ENCODE results near the gene ERI3.
"Not testable (repeated sequence)": the region's sequence is repeated elsewhere in the genome, so short reads cannot be mapped to it uniquely, and the experiment has no call there.

Gene ERI3

GRCh38 chr1:44229435-44230167, 125.5 kb downstream of the ERI3 start:
- no peak for DNase-seq

- no peak for DNase-seq
These were observed 126.8 kb downstream of the ERI3 start for GRCh38 chr1:44228218-44228617.

GRCh38 chr1:44227211-44227610, 127.8 kb downstream of the ERI3 start:
- no peak for DNase-seq

- no peak for DNase-seq
These were observed 129.3 kb downstream of the ERI3 start for GRCh38 chr1:44225761-44226160.

GRCh38 chr1:44223187-44223610, 131.9 kb downstream of the ERI3 start:
- no peak for DNase-seq

- no peak for DNase-seq
These were observed 132.5 kb downstream of the ERI3 start for GRCh38 chr1:44222397-44223186.

GRCh38 chr1:44221769-44222168, 133.3 kb downstream of the ERI3 start:
- DNase-seq: no peak

GRCh38 chr1:44220755-44221154, 134.3 kb downstream of the ERI3 start:
- no peak for DNase-seq

- DNase-seq: no peak
These were observed 134.9 kb downstream of the ERI3 start for GRCh38 chr1:44220001-44220751.

- DNase-seq: no peak
These were observed 135.8 kb downstream of the ERI3 start for GRCh38 chr1:44219301-44219626.

- no peak for DNase-seq
These were observed 136.4 kb downstream of the ERI3 start for GRCh38 chr1:44218503-44219300.

- DNase-seq: peak; percentile 84 to 87
These were observed 137.1 kb downstream of the ERI3 start for GRCh38 chr1:44217809-44218410.

- peak; percentile 84 to 89 for DNase-seq
These were observed 141.6 kb downstream of the ERI3 start, which contains the start of gene DMAP1 for GRCh38 chr1:44213222-44214112. TSS of gene DMAP1 (plus strand) at chr1:44213471. CDS start at chr1:44213754, 283 bp downstream.

- peak; percentile 48 to 51 for DNase-seq
These were observed 142.5 kb downstream of the ERI3 start for GRCh38 chr1:44212355-44213221.

GRCh38 chr1:44210595-44210994, 144.5 kb downstream of the ERI3 start:
- DNase-seq: no peak

GRCh38 chr1:44208226-44208625, 146.8 kb downstream of the ERI3 start:
- DNase-seq: no peak

- DNase-seq: not testable (repeated sequence)
These were observed 148.5 kb downstream of the ERI3 start for GRCh38 chr1:44206545-44206944.

GRCh38 chr1:44200336-44200735, 154.7 kb downstream of the ERI3 start:
- DNase-seq: no peak

- no peak for DNase-seq
These were observed 180.4 kb downstream of the ERI3 start for GRCh38 chr1:44174630-44175029.
